ENCODE results near the gene ARF3.
"Not testable (repeated sequence)": the region's sequence is repeated elsewhere in the genome, so short reads cannot be mapped to it uniquely, and the experiment has no call there.

Gene ARF3

DNA sequence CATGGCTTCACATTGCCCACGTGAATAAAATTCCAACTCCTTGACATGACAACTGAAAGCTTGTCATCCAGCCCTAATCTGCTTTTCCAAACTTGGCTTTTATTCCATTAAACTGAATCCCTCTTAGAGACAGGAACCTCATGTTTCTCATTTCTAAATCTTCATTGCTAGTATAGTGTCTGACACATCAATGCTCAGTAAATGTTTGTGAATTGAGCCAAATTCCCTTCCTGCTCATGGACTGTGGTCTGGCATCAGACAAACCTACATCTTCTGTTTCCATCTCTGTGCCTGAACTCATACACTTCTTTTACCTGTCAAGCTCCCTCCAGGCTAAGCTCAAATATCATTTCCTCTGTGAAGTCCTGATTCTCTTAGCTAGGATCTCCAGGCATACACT lies 27.7 kb downstream of the ARF3 start:
- no peak for DNase-seq (ENCODE audit: low spot score)

DNA sequence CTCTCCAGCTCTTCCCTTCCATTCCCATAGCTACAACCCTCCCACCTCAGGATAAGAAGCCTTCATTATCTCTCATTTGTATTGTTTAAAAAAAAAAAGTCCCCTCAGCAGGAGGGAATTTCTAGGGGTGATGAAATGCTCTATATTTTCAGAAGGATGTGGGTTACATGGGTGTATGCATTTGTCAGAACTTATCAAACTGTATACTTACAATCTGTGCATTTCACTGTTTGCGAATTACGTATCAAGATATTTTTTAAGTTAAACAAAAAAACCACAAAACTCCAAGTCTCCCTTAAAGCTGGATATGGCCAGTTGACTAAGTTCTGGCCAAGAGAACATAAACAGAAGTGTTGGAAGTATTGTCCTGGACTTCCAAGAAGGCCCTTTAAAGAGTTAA lies 30.0 kb downstream of the ARF3 start:
- DNase-seq (ENCODE audit: low spot score): no peak

DNA sequence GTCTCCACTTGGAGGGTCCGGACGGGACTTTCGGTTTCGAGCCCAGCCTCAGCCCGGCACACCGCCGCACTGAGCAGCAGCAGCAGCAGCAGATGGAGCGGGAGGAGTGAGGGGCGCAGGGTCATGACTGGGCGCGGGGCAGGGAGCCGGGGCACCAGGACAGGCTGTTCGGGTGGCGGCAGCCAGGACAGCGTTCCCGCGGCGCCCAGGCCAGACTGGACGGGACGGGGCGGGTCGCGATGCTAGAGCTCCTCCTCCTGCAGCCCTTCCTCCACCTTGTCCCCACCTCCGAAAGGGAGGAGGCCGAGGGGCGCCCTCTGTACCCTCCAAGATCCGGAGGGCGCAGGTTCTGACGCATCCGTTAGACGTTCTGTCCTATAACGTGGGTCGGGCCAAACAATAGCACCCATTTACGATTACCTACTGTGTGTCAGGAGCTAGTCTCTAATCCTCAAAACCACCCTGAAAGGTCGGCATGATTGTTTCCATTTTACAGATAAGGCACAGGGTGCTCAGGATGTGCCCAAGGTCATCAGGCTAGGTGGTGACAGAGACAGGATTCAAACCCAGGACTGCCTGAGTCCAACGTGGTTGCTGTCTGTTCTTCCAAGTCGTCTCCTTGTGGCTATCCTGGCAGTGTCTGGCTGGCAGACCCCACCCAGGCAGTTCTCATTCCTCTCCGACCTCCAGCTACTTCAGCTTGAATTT lies 31.8 kb downstream of the ARF3 start, which contains the start of gene FKBP11:
FKBP11 (minus strand) TSS at position 189 of the 708 bp plus-strand sequence; CDS start at position 125, 64 bp downstream.
- DNase-seq (ENCODE audit: low spot score): no peak

DNA sequence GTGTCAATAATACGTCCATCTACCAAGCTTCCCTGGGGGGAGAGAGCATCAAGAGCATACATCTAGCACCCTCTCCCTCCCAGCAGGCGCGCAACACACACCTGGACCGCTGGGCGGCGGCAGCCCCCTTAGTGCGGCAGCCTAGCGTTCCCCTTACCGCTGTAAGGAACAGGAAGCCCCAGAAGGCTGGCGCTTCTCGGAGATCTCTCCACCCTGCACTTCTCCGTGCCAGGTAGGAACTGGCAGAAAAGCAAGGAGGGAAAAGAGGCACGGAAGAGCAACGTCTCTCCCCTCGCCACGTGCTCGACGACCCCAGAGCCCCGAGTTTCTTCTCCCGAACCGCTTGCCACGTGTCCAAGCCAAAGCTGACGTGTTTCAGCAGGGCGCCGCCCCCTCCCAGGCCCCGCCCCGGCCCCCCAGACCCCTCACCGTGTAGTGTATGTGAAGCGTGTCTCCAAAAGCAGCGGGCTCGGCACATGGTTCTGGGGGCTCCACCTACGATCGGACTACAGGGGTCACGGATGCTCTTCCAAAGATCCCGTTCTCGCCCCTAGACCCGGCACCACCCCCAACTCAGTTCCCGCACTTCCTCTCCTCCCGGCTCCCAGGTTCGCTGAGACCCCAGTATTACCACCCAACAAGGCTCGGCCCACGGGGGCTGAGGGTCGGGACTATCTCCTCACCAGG lies 32.5 kb downstream of the ARF3 start:
- DNase-seq (ENCODE audit: low spot score): no peak

DNA sequence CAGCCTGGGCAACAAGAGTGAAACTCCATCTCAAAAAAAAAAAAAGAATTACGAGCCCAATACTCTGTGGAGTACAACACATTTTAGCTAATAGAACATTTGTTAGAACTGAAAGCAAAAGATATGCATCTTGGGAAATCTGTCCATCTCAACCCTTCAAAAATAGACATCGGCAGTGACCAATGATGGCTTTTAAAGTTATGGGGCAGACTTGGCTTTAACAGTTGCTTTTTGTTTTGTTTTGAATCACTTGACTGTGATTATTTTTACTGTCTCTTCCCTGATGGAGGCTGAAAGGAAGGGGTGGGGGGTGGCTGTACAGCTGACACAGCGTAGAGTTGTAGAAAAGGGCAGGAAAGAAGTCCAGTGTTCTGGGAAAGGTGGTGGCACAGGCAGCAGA lies 34.2 kb downstream of the ARF3 start:
- DNase-seq (ENCODE audit: low spot score): no peak

DNA sequence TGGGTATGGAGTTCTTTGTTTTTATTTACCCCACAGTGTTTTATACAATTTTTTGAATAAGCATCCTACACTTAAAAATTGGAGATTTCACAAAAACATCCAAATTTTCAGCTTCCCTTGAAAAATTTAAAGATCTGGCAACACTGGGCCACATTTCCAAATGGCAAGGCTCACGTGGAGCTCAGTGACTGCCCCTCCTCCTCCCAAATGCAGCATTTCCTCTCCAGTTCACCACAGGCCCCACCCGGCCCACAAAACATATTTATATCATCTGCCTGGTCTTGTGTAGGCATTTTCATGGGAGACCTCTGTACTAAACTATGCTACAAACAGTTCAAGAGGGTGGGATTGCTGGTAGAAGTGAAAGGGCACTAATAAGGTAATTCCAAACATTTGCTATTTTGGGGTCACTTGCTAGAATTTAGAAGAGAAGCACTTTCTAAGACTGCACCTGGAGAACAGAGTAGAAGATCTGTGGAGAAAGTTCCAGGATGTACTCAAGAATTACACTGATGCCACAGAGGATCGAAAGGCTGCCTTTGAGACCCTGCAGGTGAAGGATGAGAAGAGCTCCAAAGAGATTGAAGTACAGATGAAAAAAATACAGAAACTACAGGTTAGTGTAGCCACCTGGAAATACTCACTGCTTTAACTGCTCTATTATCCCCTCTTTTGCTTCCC lies 39.3 kb downstream of the ARF3 start:
- DNase-seq (ENCODE audit: low spot score): no peak

DNA sequence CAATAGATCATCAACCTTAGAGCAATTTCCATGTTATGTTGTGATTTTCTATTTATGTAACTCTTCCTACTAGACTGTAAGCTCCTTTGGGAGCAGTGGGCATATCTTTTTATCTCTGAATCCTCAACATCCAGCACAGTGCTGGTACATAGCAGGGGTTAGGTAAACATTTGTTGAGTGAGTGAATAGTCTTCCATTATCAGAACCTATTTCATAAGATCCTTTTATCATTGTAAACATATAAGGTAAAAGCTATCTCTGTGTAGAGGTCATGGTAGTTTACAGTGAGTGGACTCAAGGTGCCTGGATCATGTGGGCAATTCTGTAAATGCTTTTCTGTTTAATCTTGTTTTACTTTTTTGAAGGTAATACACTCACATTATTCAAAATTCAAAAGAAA lies 47.1 kb downstream of the ARF3 start:
- DNase-seq (ENCODE audit: low spot score): no peak

DNA sequence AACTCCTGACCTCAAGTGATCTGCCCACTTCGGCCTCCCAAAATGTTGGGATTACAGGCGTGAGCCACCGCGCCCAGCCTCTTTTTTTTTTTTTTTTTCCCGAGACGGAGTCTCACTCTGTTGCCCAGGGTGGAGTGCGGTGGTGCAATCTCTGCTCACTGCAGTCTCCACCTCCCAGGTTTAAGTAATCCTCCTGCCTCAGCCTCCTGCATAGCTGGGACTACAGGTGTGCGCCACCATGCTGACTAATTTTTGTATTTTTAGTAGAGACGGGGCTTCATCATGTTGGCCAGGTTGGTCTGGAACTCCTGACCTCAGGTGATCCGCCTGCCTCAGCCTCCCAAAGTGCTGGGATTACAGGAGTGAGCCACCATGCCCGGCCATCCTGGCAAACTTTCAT lies 47.6 kb downstream of the ARF3 start:
- not testable (repeated sequence) for DNase-seq (ENCODE audit: low spot score)

DNA sequence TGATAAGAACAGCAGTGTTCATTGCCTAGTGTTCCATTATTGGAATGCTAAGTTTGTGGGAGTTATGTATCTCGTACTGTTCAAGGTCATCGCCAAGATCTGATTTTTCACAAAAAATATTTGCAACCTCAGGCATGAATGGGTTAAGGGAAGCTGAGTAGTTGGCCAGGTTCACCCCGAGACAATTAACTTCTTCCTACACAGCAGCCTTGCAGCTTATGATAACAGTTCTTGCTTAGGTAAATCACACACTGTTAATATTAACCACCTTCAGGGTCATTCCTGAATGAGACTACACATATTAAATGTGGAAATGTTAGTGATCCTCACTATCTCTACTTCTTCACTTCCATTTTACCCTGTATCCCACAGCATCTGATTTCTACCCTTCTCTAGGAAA lies 50.0 kb downstream of the ARF3 start:
- no peak for DNase-seq (ENCODE audit: low spot score)

DNA sequence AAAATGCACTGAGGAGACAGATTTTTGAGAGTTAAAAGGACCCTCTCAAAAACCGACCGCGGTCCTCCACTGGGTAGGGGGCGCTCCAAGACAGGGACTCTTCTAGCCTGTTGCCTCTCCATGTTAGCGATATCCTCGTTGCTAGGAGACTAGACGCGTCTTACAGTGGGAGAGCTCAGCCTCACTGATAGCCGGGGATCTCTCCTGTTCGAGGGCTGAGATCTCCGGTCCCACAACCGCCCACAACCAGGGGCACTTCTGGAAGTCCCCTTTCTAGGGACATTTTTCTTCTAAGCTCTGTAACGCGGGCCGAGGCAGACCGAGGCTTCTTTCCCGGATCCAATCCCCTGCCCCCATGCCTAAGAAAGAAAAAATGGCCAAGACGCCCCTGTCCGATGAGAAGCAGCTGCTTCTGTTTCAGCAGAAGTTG lies 53.3 kb downstream of the ARF3 start:
- peak; percentile 86 for DNase-seq (ENCODE audit: low spot score)

DNA sequence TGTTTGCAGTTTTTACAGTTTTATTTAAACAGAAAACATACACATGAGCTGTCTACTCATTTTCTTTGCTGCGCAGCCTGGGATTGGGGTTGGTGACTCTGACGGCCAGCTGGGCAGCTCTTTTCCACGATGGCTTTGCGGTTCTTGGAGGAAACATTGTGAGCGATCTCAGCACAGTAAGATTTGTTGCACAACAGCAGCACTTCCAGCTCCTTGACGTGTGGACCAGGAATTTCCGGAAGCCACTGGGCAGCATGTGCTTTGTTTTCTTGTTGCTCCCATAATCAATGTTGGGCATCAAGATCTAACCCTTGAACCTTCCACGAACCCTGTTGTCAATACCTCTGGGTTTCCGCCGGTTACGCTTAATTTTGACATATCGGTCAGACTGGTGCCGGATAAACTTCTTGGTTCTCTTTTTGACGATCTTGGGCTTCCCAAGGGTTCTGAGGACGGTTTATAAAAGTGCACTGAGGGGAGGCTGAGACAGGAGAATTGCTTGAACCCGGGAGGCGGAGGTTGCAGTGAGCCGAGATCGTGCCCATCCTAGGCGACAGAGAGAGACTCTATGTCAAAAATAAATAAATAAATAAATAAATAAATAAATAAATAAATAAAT lies 53.8 kb downstream of the ARF3 start:
- DNase-seq (ENCODE audit: low spot score): no peak

DNA sequence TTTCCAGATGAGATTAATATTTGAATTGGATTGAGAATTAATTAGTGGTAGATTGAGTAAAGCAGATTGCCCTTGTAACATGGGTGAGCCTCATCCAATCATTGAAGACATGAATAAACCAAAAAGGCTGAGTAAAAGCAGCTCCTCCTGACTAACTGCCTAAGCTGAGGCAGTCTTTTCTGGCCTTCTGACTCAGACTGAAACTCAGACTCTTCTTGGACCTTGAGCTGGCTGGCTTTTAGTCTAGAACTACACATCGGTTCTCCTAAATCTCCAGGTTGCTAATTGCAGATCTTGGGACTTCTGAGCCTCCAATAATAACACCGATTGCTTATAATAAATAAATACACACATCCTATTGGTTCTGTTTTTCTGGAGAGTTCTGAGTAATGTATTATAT lies 56.0 kb downstream of the ARF3 start:
- no peak for DNase-seq (ENCODE audit: low spot score)

DNA sequence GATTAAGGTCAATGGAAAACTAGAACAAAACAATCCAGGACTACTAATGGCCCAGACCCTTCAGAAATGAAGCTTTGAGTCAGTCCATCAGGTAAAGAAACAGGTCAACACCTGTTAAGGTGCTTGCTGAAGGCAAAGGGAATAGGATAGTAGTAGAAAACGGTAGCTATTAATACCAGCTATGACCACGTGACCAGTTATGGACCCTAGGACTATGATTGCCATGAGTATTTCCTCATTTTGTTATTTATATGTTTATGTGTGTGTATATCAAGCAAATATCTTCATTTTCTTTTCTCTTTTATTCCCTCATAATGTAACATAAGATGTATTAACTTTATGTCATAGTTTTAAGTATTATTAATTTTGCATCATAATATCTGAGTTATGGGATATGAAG lies 57.6 kb downstream of the ARF3 start:
- DNase-seq (ENCODE audit: low spot score): no peak

DNA sequence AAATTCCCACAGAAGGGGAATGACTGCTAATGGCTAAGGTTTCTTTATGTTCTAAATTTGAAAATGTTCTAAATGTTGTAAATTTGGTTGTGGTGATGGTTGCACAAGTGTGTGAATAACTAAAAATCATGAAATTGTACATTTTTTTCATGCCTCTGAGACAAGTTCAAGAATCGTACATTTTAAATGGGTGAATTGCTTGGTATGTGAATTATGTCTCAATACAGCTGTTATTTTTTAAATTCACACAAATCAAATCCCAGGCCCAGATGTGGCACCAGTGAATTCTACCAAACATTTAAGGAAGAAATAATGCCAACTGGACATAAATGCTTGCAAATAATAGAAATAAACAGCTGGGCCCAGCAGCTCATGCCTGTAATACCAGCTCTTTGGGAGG lies 63.0 kb downstream of the ARF3 start:
- no peak for DNase-seq (ENCODE audit: low spot score)

DNA sequence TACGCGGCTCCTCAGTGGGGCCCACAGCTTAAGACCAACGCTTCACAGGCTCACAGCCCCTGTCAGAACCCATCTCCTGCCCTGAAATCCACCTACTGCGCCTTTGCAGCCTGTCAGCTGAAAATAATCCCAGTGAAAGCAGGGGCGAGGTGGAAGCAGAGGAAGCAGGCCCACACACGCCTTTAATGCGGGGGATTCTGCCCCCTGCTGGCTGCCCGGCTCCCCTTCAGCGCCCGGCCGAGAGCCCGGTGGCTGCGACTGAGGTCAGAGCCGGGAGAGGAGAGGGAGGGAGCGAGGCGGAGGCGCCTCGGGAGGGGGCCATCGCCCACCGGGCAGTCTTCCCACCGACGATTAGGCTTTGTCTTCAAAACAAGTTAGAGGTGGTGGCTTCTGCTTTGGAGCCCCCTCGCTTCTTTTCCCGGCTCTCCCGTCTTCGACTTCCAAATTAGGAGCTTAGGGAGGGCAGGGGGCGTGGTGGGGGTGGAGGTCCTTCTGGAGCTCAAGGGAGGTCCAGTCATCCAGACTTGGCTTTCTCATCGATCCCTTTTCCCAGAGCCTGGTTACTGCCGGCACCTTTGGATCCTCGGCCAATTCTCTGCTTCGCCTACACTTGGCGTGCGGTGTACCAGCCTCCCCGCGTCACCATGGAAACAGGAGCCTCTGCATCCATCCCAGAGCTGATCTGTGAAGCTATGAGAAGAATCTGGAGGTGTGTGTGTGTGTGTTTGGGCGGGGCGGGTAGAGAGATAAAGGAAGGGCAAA lies 66.4 kb downstream of the ARF3 start:
- peak; percentile 88 for DNase-seq (ENCODE audit: low spot score)

DNA sequence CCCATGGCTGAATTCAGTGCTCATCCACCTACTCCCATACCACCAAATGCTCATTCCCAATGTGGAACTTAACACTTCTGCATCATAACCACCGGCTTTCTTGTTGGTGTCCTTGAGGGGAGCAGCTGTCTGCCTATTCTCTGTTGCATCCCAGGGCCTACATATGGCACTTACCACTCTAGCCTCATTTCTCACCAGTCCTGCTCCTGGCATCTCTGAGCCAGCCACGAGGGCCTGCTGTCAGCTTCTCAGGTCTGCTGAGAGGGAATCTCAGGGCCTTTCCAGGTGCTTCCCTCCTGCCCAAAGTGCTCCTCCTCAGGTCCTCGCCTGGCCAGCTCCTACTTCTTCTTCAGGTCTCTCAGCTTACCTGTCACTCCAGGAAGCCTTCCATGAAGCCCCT lies 67.6 kb downstream of the ARF3 start:
- no peak for DNase-seq (ENCODE audit: low spot score)
